HepG2 (cell line): Measurements from ENCODE around the gene SMIM22. TPM values are rescaled to one million over a fixed set of nuclear protein-coding genes. Genes with fewer than 3 reads are reported as not detected.

Experiments
- CREB1 ChIP-seq, 2 experiments: fragments of 450-650 bp in 1 of 2; IDR thresholded peaks; 2 replicates each; pipeline ENCODE4 v1.6.1; 2016 to 2017; ENCODE audit warnings: control low read depth in 1 of 2, mild to moderate bottlenecking in 1 of 2, missing compliant biosample characterization in 1 of 2, missing genetic modification characterization in 1 of 2
- EHMT2 ChIP-seq: fragments of 200-600 bp; sonication (generic); IDR thresholded peaks from 2 replicates; pipeline ENCODE4 v1.7.0; 2017; ENCODE audit warnings: antibody characterized with exemption, low read depth, low read length, borderline replicate concordance
- MED13 ChIP-seq: sonication (generic); formaldehyde crosslinking; IDR thresholded peaks from 2 replicates; pipeline ENCODE4 v1.5.0; 2020; ENCODE audit warnings: missing genetic modification reagents
- MEF2D ChIP-seq: sonication (generic); formaldehyde crosslinking; IDR thresholded peaks from 2 replicates; pipeline ENCODE4 v1.5.1; 2020; ENCODE audit warnings: mild to moderate bottlenecking, missing genetic modification reagents
- MYC ChIP-seq: sonication (generic); formaldehyde crosslinking; IDR thresholded peaks from 2 replicates; pipeline ENCODE4 v1.9.0; 2021; ENCODE audit warnings: missing genetic modification reagents, borderline replicate concordance
- ZNF263 ChIP-seq: sonication (generic); formaldehyde crosslinking; IDR thresholded peaks from 2 replicates; pipeline ENCODE4 v1.4.0; 2020; ENCODE audit warnings: missing genetic modification reagents
- ZNF335 ChIP-seq: sonication (generic); formaldehyde crosslinking; IDR thresholded peaks from 2 replicates; pipeline ENCODE4 v1.4.0; 2020; ENCODE audit warnings: missing genetic modification reagents
- ZNF546 ChIP-seq: sonication (generic); formaldehyde crosslinking; conservative IDR thresholded peaks from 2 replicates; pipeline ENCODE4 v1.8.1; 2023; ENCODE audit warnings: mild to moderate bottlenecking, missing genetic modification reagents
- polyA plus RNA-seq, 8 experiments: library from polyadenylated mRNA; depleted of rRNA in 3 of 8; stranded (reverse) in 7 of 8; unstranded in 1 of 8; fragments of >200 nt; fragmentation: Illumina TruSeq in 4 of 8; extraction: Trizol in 4 of 8; gene quantifications; 2 replicates each; pipeline versions ENCODE4 v1.2.1 to v1.2.3, GENCODE V29; 2011 to 2016; ENCODE audit warnings: low read depth in 4 of 8, missing spikeins in 1 of 8, mixed read lengths in 1 of 8; ENCODE audit not compliant: insufficient read depth in 1 of 8
- total RNA-seq, 5 experiments: library from RNA; depleted of rRNA; stranded (reverse); fragments of >200 nt; fragmentation: Illumina TruSeq; extraction: Trizol; gene quantifications; 2 replicates each; pipeline ENCODE4 v1.2.3, GENCODE V29; 2016; ENCODE audit warnings: low read depth in 1 of 5
- TF ChIP-seq, protein P1 (sequence below): sonication (generic); formaldehyde crosslinking; IDR thresholded peaks from 2 replicates; pipeline ENCODE4 v1.4.0; 2020; ENCODE audit warnings: mild to moderate bottlenecking, low read depth, missing genetic modification reagents
- TF ChIP-seq, protein P2 (sequence below): fragments of 450-650 bp; IDR thresholded peaks from 2 replicates; pipeline ENCODE4 v1.6.1; 2017
- TF ChIP-seq, protein P3 (sequence below): IDR thresholded peaks from 2 replicates; pipeline ENCODE4 v1.6.1; 2016; ENCODE audit warnings: low read depth, control low read depth
- TF ChIP-seq, protein P4 (sequence below): sonication (generic); formaldehyde crosslinking; IDR thresholded peaks from 2 replicates; pipeline ENCODE4 v1.5.1; 2020; ENCODE audit warnings: mild to moderate bottlenecking, missing genetic modification reagents, moderate library complexity

SMIM22 gene
- total and polyA plus RNA-seq, 2 of the 13 experiments (the other 11 are each of a cell fraction or from before 2014, with no cell fraction given) = not detected

DNA sequence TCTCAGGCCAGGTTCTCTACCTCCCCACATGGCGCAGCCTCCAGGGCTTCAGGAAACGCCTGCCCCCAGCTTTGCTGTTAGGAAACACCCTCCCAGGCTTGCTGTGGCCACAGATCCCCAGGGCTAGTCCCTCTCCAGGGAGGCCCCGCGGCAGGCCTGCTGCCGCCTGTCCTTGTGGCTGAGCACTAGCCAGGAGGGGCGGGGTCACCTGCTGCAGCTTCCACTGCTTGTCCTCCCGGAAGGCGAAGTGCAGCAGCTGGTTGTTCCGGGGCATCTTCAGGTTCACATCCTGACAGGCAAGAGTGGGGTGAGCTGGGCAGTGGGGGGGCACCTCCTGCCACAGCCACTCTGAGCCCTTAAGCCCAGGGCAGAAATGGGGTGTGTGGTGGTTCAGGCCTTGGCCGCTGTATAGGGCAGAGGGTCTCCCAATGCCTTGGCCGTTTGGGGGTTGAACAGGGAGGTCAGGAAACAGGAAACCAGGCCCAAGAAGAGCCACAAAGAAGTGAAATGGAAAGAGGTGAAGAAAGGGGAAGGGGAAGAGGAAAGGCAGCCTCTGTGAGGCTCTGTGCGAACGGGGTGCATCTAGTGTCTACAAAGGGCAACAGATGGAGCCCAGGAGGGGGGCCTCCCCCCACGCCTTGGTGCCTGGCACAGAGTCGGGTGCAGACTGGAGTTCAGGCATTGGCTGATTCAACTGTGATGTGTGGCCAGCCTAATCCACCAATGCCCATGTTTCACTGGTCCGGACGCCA, 5.3 kb downstream of the SMIM22 start (continued):
- TF ChIP-seq, protein P1, sequence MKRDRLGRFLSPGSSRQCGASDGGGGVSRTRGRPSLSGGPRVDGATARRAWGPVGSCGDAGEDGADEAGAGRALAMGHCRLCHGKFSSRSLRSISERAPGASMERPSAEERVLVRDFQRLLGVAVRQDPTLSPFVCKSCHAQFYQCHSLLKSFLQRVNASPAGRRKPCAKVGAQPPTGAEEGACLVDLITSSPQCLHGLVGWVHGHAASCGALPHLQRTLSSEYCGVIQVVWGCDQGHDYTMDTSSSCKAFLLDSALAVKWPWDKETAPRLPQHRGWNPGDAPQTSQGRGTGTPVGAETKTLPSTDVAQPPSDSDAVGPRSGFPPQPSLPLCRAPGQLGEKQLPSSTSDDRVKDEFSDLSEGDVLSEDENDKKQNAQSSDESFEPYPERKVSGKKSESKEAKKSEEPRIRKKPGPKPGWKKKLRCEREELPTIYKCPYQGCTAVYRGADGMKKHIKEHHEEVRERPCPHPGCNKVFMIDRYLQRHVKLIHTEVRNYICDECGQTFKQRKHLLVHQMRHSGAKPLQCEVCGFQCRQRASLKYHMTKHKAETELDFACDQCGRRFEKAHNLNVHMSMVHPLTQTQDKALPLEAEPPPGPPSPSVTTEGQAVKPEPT (CRISPR knock-in tag) = no peak
- TF ChIP-seq EHMT2 (no peak), MED13 (CRISPR knock-in tag) (no peak), MYC (CRISPR knock-in tag) (peak; percentile 50; the same call in 1 of the 2 replicates), ZNF335 (CRISPR knock-in tag) (0 out of 2 replicates have a peak, but pooled peaks have one; percentile 57), CREB1 (IDR thresholded peaks at IDR 0.05) (no peak), CREB1 (CRISPR knock-in tag; IDR thresholded peaks at IDR 0.05) (no peak), ZNF263 (CRISPR knock-in tag) (peak; percentile 74), MEF2D (peak; percentile 26; the same call in 1 of the 2 replicates), ZNF546 (CRISPR knock-in tag) (no peak)
- TF ChIP-seq, protein P2, sequence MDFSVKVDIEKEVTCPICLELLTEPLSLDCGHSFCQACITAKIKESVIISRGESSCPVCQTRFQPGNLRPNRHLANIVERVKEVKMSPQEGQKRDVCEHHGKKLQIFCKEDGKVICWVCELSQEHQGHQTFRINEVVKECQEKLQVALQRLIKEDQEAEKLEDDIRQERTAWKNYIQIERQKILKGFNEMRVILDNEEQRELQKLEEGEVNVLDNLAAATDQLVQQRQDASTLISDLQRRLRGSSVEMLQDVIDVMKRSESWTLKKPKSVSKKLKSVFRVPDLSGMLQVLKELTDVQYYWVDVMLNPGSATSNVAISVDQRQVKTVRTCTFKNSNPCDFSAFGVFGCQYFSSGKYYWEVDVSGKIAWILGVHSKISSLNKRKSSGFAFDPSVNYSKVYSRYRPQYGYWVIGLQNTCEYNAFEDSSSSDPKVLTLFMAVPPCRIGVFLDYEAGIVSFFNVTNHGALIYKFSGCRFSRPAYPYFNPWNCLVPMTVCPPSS = no peak
- TF ChIP-seq, protein P3, sequence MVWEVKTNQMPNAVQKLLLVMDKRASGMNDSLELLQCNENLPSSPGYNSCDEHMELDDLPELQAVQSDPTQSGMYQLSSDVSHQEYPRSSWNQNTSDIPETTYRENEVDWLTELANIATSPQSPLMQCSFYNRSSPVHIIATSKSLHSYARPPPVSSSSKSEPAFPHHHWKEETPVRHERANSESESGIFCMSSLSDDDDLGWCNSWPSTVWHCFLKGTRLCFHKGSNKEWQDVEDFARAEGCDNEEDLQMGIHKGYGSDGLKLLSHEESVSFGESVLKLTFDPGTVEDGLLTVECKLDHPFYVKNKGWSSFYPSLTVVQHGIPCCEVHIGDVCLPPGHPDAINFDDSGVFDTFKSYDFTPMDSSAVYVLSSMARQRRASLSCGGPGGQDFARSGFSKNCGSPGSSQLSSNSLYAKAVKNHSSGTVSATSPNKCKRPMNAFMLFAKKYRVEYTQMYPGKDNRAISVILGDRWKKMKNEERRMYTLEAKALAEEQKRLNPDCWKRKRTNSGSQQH (CRISPR knock-in tag) = no peak
- TF ChIP-seq, protein P4, sequence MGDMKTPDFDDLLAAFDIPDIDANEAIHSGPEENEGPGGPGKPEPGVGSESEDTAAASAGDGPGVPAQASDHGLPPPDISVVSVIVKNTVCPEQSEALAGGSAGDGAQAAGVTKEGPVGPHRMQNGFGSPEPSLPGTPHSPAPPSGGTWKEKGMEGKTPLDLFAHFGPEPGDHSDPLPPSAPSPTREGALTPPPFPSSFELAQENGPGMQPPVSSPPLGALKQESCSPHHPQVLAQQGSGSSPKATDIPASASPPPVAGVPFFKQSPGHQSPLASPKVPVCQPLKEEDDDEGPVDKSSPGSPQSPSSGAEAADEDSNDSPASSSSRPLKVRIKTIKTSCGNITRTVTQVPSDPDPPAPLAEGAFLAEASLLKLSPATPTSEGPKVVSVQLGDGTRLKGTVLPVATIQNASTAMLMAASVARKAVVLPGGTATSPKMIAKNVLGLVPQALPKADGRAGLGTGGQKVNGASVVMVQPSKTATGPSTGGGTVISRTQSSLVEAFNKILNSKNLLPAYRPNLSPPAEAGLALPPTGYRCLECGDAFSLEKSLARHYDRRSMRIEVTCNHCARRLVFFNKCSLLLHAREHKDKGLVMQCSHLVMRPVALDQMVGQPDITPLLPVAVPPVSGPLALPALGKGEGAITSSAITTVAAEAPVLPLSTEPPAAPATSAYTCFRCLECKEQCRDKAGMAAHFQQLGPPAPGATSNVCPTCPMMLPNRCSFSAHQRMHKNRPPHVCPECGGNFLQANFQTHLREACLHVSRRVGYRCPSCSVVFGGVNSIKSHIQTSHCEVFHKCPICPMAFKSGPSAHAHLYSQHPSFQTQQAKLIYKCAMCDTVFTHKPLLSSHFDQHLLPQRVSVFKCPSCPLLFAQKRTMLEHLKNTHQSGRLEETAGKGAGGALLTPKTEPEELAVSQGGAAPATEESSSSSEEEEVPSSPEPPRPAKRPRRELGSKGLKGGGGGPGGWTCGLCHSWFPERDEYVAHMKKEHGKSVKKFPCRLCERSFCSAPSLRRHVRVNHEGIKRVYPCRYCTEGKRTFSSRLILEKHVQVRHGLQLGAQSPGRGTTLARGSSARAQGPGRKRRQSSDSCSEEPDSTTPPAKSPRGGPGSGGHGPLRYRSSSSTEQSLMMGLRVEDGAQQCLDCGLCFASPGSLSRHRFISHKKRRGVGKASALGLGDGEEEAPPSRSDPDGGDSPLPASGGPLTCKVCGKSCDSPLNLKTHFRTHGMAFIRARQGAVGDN = peak; percentile 95
